ENCODE results near the gene CCDC127.

GRCh38 chr5:173392-174290, 44.3 kb downstream of the CCDC127 start:
- no peak for TF ChIP-seq EZH2 (IDR thresholded peaks at IDR 0.05; ENCODE audit: insufficient read depth, low read length)
- no peak for TF ChIP-seq CTCF (IDR thresholded peaks at IDR 0.05; ENCODE audit: insufficient read depth, low read depth, low read length)
